CD14-positive monocyte (primary cell): ENCODE measurements around the gene KCNK6. TPM values are rescaled to one million over a fixed set of nuclear protein-coding genes. Genes with fewer than 3 reads are reported as not detected.

Experiments used
- DNase-seq, 3 donors: peaks; one replicate each; pipeline ENCODE4 v3.0.0-alpha.2; 2011 to 2022
- H2AFZ ChIP-seq: 2 replicates; pipeline ENCODE4 v1.6.0; 2012; ENCODE audit warnings: mild to moderate bottlenecking, low read depth, low read length, inconsistent platforms; ENCODE audit not compliant: insufficient read depth, poor library complexity, severe bottlenecking
- H3K27ac ChIP-seq, 2 donors: 1 replicate in 1 of 2; 2 replicates in 1 of 2; pipeline ENCODE4 v1.5.1; 2012 to 2013; ENCODE audit warnings: low read length in 2 of 2, control low read depth in 1 of 2, inconsistent platforms in 1 of 2, low read depth in 1 of 2, mild to moderate bottlenecking in 1 of 2
- H3K27me3 ChIP-seq, 2 donors: one replicate each; pipeline versions ENCODE4 v1.6.0 to v1.6.1; 2011 to 2013; ENCODE audit warnings: low read length in 2 of 2; ENCODE audit not compliant: control insufficient read depth in 2 of 2, insufficient read depth in 2 of 2
- H3K36me3 ChIP-seq, 2 donors: replicated peaks in 1 of 2; 1 replicate in 1 of 2; 2 replicates in 1 of 2; pipeline versions ENCODE4 v1.5.1 to v1.6.1; 2012 to 2013; ENCODE audit warnings: low read length in 2 of 2, control low read depth in 1 of 2, inconsistent platforms in 1 of 2, mild to moderate bottlenecking in 1 of 2; ENCODE audit not compliant: insufficient read depth in 2 of 2, control insufficient read depth in 1 of 2
- H3K4me1 ChIP-seq, 2 donors: 1 replicate in 1 of 2; 2 replicates in 1 of 2; pipeline versions ENCODE4 v1.5.1 to v1.6.1; 2012 to 2013; ENCODE audit warnings: low read length in 2 of 2, control low read depth in 1 of 2, inconsistent platforms in 1 of 2, mild to moderate bottlenecking in 1 of 2, moderate library complexity in 1 of 2; ENCODE audit not compliant: insufficient read depth in 2 of 2, control insufficient read depth in 1 of 2
- H3K4me2 ChIP-seq: replicated peaks from 2 replicates; pipeline ENCODE3; 2012; ENCODE audit warnings: low read length, moderate library complexity, mild to moderate bottlenecking; ENCODE audit not compliant: poor library complexity, severe bottlenecking; ENCODE audit errors: extremely low read depth
- H3K4me3 ChIP-seq, 3 experiments: fragments of 200-600 bp in 1 of 3; sonication (generic) in 1 of 3; replicated peaks in 1 of 3; 1 replicate in 2 of 3; 2 replicates in 1 of 3; pipeline ENCODE4 v1.5.1; 2011 to 2013; ENCODE audit warnings: low read length in 3 of 3, mild to moderate bottlenecking in 3 of 3, control low read depth in 2 of 3, low read depth in 2 of 3, inconsistent platforms in 1 of 3, moderate library complexity in 1 of 3
- H3K79me2 ChIP-seq: 2 replicates; pipeline ENCODE4 v1.6.0; 2012; ENCODE audit warnings: mild to moderate bottlenecking, control low read depth, inconsistent platforms, low read length, moderate library complexity; ENCODE audit not compliant: insufficient read depth
- H3K9ac ChIP-seq: 2 replicates; pipeline ENCODE4 v1.6.0; 2017; ENCODE audit warnings: low read length, mild to moderate bottlenecking; ENCODE audit not compliant: insufficient read depth, poor library complexity, severe bottlenecking
- H3K9me3 ChIP-seq, 2 donors: replicated peaks in 1 of 2; 1 replicate in 1 of 2; 2 replicates in 1 of 2; pipeline versions ENCODE4 v1.5.1 to v1.6.1; 2012 to 2013; ENCODE audit warnings: low read length in 2 of 2, control low read depth in 1 of 2; ENCODE audit not compliant: control insufficient read depth in 1 of 2, insufficient read depth in 1 of 2
- H4K20me1 ChIP-seq: 2 replicates; pipeline ENCODE4 v1.6.0; 2012; ENCODE audit warnings: mild to moderate bottlenecking, low read length, control low read depth, moderate library complexity; ENCODE audit not compliant: insufficient read depth
- H3K27ac Mint-ChIP-seq, 7 donors: one replicate each; pipeline ENCODE4 v1.8.0; 2020; ENCODE audit warnings: mild to moderate bottlenecking in 7 of 7, mixed read lengths in 7 of 7, moderate library complexity in 6 of 7, inconsistent platforms in 2 of 7
- H3K27me3 Mint-ChIP-seq, 3 donors: one replicate each; pipeline ENCODE4 v1.8.0; 2021 to 2022; ENCODE audit warnings: low read depth in 3 of 3, mild to moderate bottlenecking in 3 of 3, mixed read lengths in 3 of 3, moderate library complexity in 3 of 3, inconsistent platforms in 1 of 3
- H3K36me3 Mint-ChIP-seq, 2 donors: one replicate each; pipeline ENCODE4 v1.8.0; 2020; ENCODE audit warnings: mixed read lengths in 2 of 2, inconsistent platforms in 1 of 2, mild to moderate bottlenecking in 1 of 2
- H3K4me1 Mint-ChIP-seq: one replicate; pipeline ENCODE4 v1.8.0; 2020; ENCODE audit warnings: mild to moderate bottlenecking, mixed read lengths
- H3K4me3 Mint-ChIP-seq, 2 donors: one replicate each; pipeline ENCODE4 v1.8.0; 2020; ENCODE audit warnings: mild to moderate bottlenecking in 2 of 2, mixed read lengths in 2 of 2, moderate library complexity in 1 of 2
- H3K9me3 Mint-ChIP-seq, 7 donors: one replicate each; pipeline ENCODE4 v1.8.0; 2020 to 2022; ENCODE audit warnings: mixed read lengths in 7 of 7, mild to moderate bottlenecking in 6 of 7, moderate library complexity in 6 of 7, inconsistent platforms in 2 of 7
- WGBS: methylation state at CpG from one replicate; pipeline ENCODE4 v1.1.5; 2013; ENCODE audit warnings: missing lambda C conversion rate; ENCODE audit not compliant: insufficient coverage; 5-methylcytosine and 5-hydroxymethylcytosine counted together
- intact Hi-C, 2 donors: fragments of 100-400 bp; cut with micrococcal nuclease; formaldehyde crosslinking; loops; one replicate each; pipeline versions ENCODE4 v1.15.0 to v1.15.1; 2023
- polyA plus RNA-seq, 3 donors: library from polyadenylated mRNA; depleted of rRNA in 1 of 3; unstranded in 2 of 3; stranded (reverse) in 1 of 3; fragments of 300-500 nt in 2 of 3; fragments of >200 nt in 1 of 3; fragmentation: Illumina TruSeq in 2 of 3; gene quantifications; 1 replicate in 2 of 3; 2 replicates in 1 of 3; pipeline ENCODE4 v1.2.3, GENCODE V29; 2012 to 2021
- TF ChIP-seq, protein P1 (sequence below): fragments of 200-600 bp; IDR thresholded peaks from one replicate; pipeline ENCODE4 v1.8.0; 2022; ENCODE audit warnings: antibody characterized with exemption, mild to moderate bottlenecking

Gene KCNK6
- polyA plus RNA-seq, 3 donors = 7.3 to 21.5 (median 8.7) TPM

DNA sequence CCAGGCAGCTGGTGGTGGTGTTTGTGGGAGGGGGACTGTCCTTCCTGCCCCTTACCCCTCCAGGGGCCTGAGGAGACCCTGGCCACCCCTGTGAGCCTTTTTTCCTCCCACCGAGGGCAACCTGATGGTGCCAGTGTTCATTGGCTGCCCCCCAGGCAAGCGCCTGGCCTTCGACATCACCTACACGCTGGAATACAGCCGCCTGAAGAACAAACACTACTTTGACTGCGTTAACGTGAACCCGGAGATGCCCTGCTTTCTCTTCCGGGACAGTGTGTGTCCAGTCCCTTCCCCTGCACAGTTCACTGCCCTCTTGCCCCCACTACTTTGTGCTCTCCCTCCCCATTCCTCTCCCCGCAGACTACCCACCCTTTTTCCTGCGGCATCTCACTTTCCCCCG, 47.4 kb downstream of the KCNK6 start:
- intact Hi-C loops = no loop called here
- Mint-ChIP-seq H3K27ac (no peak overlapping the region), H3K36me3 (peaks cover 0 to 3% of the 10 kb centered on the region in 2 donors), H3K4me1 (peaks cover 12% of the 10 kb centered on the region), H3K27me3 (peaks cover 10 to 17% (median 17%) of the 10 kb centered on the region in 3 donors), H3K9me3 (peaks cover 0 to 13% (median 7%) of the 10 kb centered on the region in 7 donors), H3K4me3 (no peak overlapping the region)
- H3K4me2 ChIP-seq = no peak overlapping the region
- TF ChIP-seq, protein P1, sequence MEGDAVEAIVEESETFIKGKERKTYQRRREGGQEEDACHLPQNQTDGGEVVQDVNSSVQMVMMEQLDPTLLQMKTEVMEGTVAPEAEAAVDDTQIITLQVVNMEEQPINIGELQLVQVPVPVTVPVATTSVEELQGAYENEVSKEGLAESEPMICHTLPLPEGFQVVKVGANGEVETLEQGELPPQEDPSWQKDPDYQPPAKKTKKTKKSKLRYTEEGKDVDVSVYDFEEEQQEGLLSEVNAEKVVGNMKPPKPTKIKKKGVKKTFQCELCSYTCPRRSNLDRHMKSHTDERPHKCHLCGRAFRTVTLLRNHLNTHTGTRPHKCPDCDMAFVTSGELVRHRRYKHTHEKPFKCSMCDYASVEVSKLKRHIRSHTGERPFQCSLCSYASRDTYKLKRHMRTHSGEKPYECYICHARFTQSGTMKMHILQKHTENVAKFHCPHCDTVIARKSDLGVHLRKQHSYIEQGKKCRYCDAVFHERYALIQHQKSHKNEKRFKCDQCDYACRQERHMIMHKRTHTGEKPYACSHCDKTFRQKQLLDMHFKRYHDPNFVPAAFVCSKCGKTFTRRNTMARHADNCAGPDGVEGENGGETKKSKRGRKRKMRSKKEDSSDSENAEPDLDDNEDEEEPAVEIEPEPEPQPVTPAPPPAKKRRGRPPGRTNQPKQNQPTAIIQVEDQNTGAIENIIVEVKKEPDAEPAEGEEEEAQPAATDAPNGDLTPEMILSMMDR = no peak
- no peaks in the 10 kb centered on the region for H4K20me1 ChIP-seq
- H3K9me3 ChIP-seq = peaks cover 0 to 4% of the 10 kb centered on the region in 2 donors
- no peak for DNase-seq
- H2AFZ ChIP-seq = no peak overlapping the region
- H3K9ac ChIP-seq = no peak overlapping the region
- no peaks in the 10 kb centered on the region for H3K36me3 ChIP-seq
- no peak overlapping the region for H3K27ac ChIP-seq
- H3K27me3 ChIP-seq = peaks cover 0 to 2% of the 10 kb centered on the region in 2 donors
- no peak overlapping the region for H3K4me3 ChIP-seq
- H3K4me1 ChIP-seq = peaks cover 9 to 11% of the 10 kb centered on the region in 2 donors
- WGBS = 89% methylated on average over 12 of the region's 12 CpGs
- H3K79me2 ChIP-seq = no peaks in the 10 kb centered on the region

GRCh38 chr19:38369584-38369983, 49.9 kb downstream of the KCNK6 start:
- H3K4me1 Mint-ChIP-seq = peaks cover 3% of the 10 kb centered on the region
- no peak overlapping the region for H3K4me3 Mint-ChIP-seq
- Histone ChIP-seq H3K4me3 (no peak overlapping the region), H3K9me3 (peaks cover 0 to 3% of the 10 kb centered on the region in 2 donors), H3K79me2 (no peaks in the 10 kb centered on the region), H3K4me1 (peaks cover 5 to 7% of the 10 kb centered on the region in 2 donors), H3K27ac (no peak overlapping the region), H3K4me2 (no peak overlapping the region), H3K9ac (no peak overlapping the region), H4K20me1 (no peaks in the 10 kb centered on the region), H3K36me3 (no peaks in the 10 kb centered on the region), H3K27me3 (no peaks in the 10 kb centered on the region), H2AFZ (no peak overlapping the region)
- 97% methylated on average over 2 of the region's 2 CpGs for WGBS
- TF ChIP-seq, protein P1 = no peak
- no peaks in the 10 kb centered on the region for H3K36me3 Mint-ChIP-seq
- H3K9me3 Mint-ChIP-seq = peaks cover 0 to 7% (median 3%) of the 10 kb centered on the region in 7 donors
- H3K27me3 Mint-ChIP-seq = peaks cover 12 to 18% (median 15%) of the 10 kb centered on the region in 3 donors
- DNase-seq = no peak
- intact Hi-C loops = no loop called here
- H3K27ac Mint-ChIP-seq = no peak overlapping the region
